SU-DHL-6 (cell line): Measurements from ENCODE around the gene ANO6.

ENCODE experiments used
- CTCF ChIP-seq: fragments of 200-600 bp; sonication (generic); IDR thresholded peaks from one replicate; pipeline ENCODE4 v1.5.1; 2017; ENCODE audit warnings: antibody characterized with exemption, mild to moderate bottlenecking, low read length, moderate library complexity; ENCODE audit not compliant: insufficient read depth, poor library complexity, severe bottlenecking
- EZH2phosphoT487 ChIP-seq: fragments of 200-600 bp; sonication (generic), shearing (Covaris generic); conservative IDR thresholded peaks from 2 replicates; pipeline ENCODE4 v1.6.1; 2018; ENCODE audit warnings: mild to moderate bottlenecking, antibody characterized with exemption, low read length, moderate library complexity, mixed read lengths

- TF ChIP-seq EZH2phosphoT487 (no peak), CTCF (no peak)
Observed at GRCh38 chr12:45381351-45381750, 165.5 kb downstream of the ANO6 start.
